Measurements from ENCODE around the gene MRPS14. TPM values are rescaled to one million over a fixed set of nuclear protein-coding genes. Genes with fewer than 3 reads are reported as not detected.

MRPS14 gene
- total RNA-seq, 1 donor from 2014 or later, result 14.7 TPM

GRCh38 chr1:174969977-174970376 is 53.2 kb downstream of the MRPS14 start:
- intact Hi-C loops (cut with DNase I), result no loop called here
- Histone ChIP-seq H3K36me3 (no peaks in the 10 kb centered on the region), H3K27ac (no peak overlapping the region), H3K27me3 (no peaks in the 10 kb centered on the region), H3K4me3 (no peak overlapping the region), H3K9me3 (no peaks in the 10 kb centered on the region), H3K4me1 (peaks cover 33% of the 10 kb centered on the region)
- TF ChIP-seq POLR2A (IDR thresholded peaks at IDR 0.05) (no peak), POLR2AphosphoS5 (IDR thresholded peaks at IDR 0.05; ENCODE audit: insufficient read depth in 1 of 2, low read depth in 1 of 2) (no peak), CTCF (IDR thresholded peaks at IDR 0.05) (no peak)
- no peak for DNase-seq (ENCODE audit: extremely low spot score in 2 of 2)

- H3K36me3 ChIP-seq, result no peaks in the 10 kb centered on the region
- no peak overlapping the region for H3K4me3 ChIP-seq
- DNase-seq (ENCODE audit: extremely low spot score in 2 of 2), result no peak
- H3K4me1 ChIP-seq, result peaks cover 45% of the 10 kb centered on the region
- intact Hi-C loops (cut with DNase I), result no loop called here
- H3K27me3 ChIP-seq, result no peaks in the 10 kb centered on the region
- no peaks in the 10 kb centered on the region for H3K9me3 ChIP-seq
- no peak for TF ChIP-seq POLR2AphosphoS5 (IDR thresholded peaks at IDR 0.05; ENCODE audit: insufficient read depth in 1 of 2, low read depth in 1 of 2)
- no peak for TF ChIP-seq CTCF (IDR thresholded peaks at IDR 0.05)
- no peak for TF ChIP-seq POLR2A (IDR thresholded peaks at IDR 0.05)
- no peak overlapping the region for H3K27ac ChIP-seq
Measured at GRCh38 chr1:174968750-174969244, 54.4 kb downstream of the MRPS14 start.

GRCh38 chr1:174967845-174968705 is 55.1 kb downstream of the MRPS14 start:
- Histone ChIP-seq H3K27me3 (no peaks in the 10 kb centered on the region), H3K4me3 (no peak overlapping the region), H3K4me1 (peaks cover 52% of the 10 kb centered on the region), H3K27ac (peak overlapping the region; percentile 45), H3K9me3 (no peaks in the 10 kb centered on the region), H3K36me3 (no peaks in the 10 kb centered on the region)
- intact Hi-C loops (cut with DNase I), result no loop called here
- TF ChIP-seq POLR2A (IDR thresholded peaks at IDR 0.05) (no peak), POLR2AphosphoS5 (IDR thresholded peaks at IDR 0.05; ENCODE audit: insufficient read depth in 1 of 2, low read depth in 1 of 2) (no peak), CTCF (IDR thresholded peaks at IDR 0.05) (no peak)
- DNase-seq (ENCODE audit: extremely low spot score in 2 of 2), result no peak

- peak overlapping the region; percentile 17 to 37 for H3K4me3 ChIP-seq
- H3K27ac ChIP-seq, result peak overlapping the region; percentile 84
- peaks cover 54% of the 10 kb centered on the region for H3K4me1 ChIP-seq
- no peaks in the 10 kb centered on the region for H3K27me3 ChIP-seq
- TF ChIP-seq POLR2AphosphoS5 (IDR thresholded peaks at IDR 0.05; ENCODE audit: insufficient read depth in 1 of 2, low read depth in 1 of 2) (peak in 1 of 2 donors; percentile 71), CTCF (IDR thresholded peaks at IDR 0.05) (no peak), POLR2A (IDR thresholded peaks at IDR 0.05) (no peak)
- H3K9me3 ChIP-seq, result no peaks in the 10 kb centered on the region
- DNase-seq (ENCODE audit: extremely low spot score in 2 of 2), result no peak
- intact Hi-C loops (cut with DNase I), result no loop called here
- H3K36me3 ChIP-seq, result no peaks in the 10 kb centered on the region
Measured at GRCh38 chr1:174966008-174966572, 57.1 kb downstream of the MRPS14 start.
